Measurements from ENCODE around the gene CPAMD8. TPM values are rescaled to one million over a fixed set of nuclear protein-coding genes. Genes with fewer than 3 reads are reported as not detected.

CPAMD8 gene
- total and polyA plus RNA-seq, 2 of the 8 experiments (the other 6 are each of a cell fraction or from before 2014, with no cell fraction given): 6.1 to 9.2 TPM

DNA sequence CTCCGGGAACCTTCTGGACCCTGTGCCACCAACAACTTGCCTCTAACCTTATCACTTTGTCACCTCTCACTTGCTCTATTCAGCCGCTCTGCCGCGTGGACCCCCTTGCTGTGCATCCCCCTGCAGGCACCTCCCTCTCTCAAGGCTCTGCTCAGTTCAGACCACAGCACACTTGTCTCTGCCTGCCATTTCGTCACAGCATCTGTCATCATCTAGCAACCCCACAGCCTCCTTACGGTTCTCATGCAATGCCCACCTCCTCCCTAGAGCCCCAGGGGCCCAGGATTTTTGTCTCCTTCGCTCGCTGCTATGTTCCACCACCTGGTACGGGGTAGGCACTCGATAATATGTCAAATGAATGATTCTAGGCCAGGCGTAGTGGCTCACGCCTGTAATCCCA lies 43.8 kb upstream of the CPAMD8 start (continued):
- TF ChIP-seq POLR2A (IDR thresholded peaks at IDR 0.05; ENCODE audit: control extremely low read depth in 1 of 2, low read depth in 2 of 2, low read length in 2 of 2): no peak
- no peak for TF ChIP-seq YY1 (IDR thresholded peaks at IDR 0.05; ENCODE audit: low read depth, low read length)

Measured in H1 (cell line).